AG10803 (cell line): Measurements from ENCODE around the gene GRID2.

ENCODE experiments used
- DNase-seq: peaks from one replicate; pipeline ENCODE4 v3.0.0; 2010; ENCODE audit warnings: low read depth
- H3K4me3 ChIP-seq: 2 replicates; pipeline ENCODE4 v1.5.1; 2011; ENCODE audit warnings: mild to moderate bottlenecking, low read length, control low read depth
- CTCF ChIP-seq: conservative IDR thresholded peaks from 2 replicates; pipeline ENCODE4 v1.5.1; 2011; ENCODE audit warnings: mild to moderate bottlenecking, low read length, control low read depth, inconsistent platforms

GRID2 gene

GRCh38 chr4:92455329-92455839, 151.6 kb downstream of the GRID2 start:
- no peak for TF ChIP-seq CTCF
- no peak for DNase-seq
- no peak overlapping the region for H3K4me3 ChIP-seq

- no peak for TF ChIP-seq CTCF
- no peak for DNase-seq
- no peak overlapping the region for H3K4me3 ChIP-seq
Measured at GRCh38 chr4:92455951-92456350, 152.2 kb downstream of the GRID2 start.

GRCh38 chr4:92461732-92462131, 158.0 kb downstream of the GRID2 start:
- no peak for TF ChIP-seq CTCF
- no peak for DNase-seq
- H3K4me3 ChIP-seq: no peak overlapping the region

GRCh38 chr4:92477298-92477697, 173.5 kb downstream of the GRID2 start:
- no peak for TF ChIP-seq CTCF
- no peak for DNase-seq
- no peak overlapping the region for H3K4me3 ChIP-seq

GRCh38 chr4:92483341-92483740, 179.6 kb downstream of the GRID2 start:
- TF ChIP-seq CTCF: no peak
- no peak for DNase-seq
- no peak overlapping the region for H3K4me3 ChIP-seq

- DNase-seq: no peak
- no peak for TF ChIP-seq CTCF
- H3K4me3 ChIP-seq: no peak overlapping the region
Measured at GRCh38 chr4:92488496-92488895, 184.7 kb downstream of the GRID2 start.

- TF ChIP-seq CTCF: no peak
Measured at GRCh38 chr4:92497141-92497540, 193.4 kb downstream of the GRID2 start.

More at GRCh38 chr4:92497141-92497540, 193.4 kb downstream of the GRID2 start:
- no peak overlapping the region for H3K4me3 ChIP-seq
- no peak for DNase-seq
